ENCODE data around the gene CDKN1B.

- TF ChIP-seq ZKSCAN5 (CRISPR knock-in tag; IDR thresholded peaks at IDR 0.05) (no peak), TAF1 (CRISPR knock-in tag; IDR thresholded peaks at IDR 0.05) (no peak; the same call in 1 of the 2 replicates), CHD4 (IDR thresholded peaks at IDR 0.05; ENCODE audit: borderline replicate concordance, low read length) (no peak)
These were observed 3.3 kb upstream of the CDKN1B start for GRCh38 chr12:12713932-12714275.
